Measurements from ENCODE around the gene BRF1. TPM values are rescaled to one million over a fixed set of nuclear protein-coding genes. Genes with fewer than 3 reads are reported as not detected.

BRF1 gene
- total and polyA plus RNA-seq, 3 donors from 2014 or later = 30.3 to 112 (median 95.3) TPM

DNA sequence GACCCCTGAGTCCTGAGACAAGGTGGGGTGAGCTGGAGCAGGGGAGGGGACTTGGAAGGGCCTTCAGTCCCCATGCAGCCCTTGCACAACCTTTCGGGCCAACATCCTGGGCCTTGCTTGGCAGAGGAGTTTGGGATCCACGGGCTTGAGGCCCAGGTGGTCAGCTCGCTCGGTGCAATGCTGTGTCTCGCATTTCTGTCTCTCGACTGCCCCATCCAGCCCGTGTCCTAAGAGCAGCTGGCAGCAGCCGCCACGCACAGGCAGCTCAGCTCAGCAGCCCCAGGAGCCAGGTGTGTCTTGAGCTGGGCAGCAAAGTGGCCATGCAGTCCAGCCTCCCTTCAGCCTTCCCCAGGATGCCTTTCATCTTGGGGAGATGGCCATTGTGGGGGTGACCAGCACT is 24.5 kb upstream of the BRF1 start:
- no peak overlapping the region for H3K27ac ChIP-seq
- no peak overlapping the region for H3K4me3 ChIP-seq
- intact Hi-C loops (cut with DNase I; ENCODE audit: low total_unique reads) = no loop called here
- no peaks in the 10 kb centered on the region for H3K27me3 ChIP-seq
- WGBS, 2 donors = 73% methylated on average over 9 of the region's 9 CpGs; no CpG with 5 or more reads in 1 of the 2 donors
- TF ChIP-seq POLR2A (IDR thresholded peaks at IDR 0.05) = no peak
- TF ChIP-seq, protein P1, sequence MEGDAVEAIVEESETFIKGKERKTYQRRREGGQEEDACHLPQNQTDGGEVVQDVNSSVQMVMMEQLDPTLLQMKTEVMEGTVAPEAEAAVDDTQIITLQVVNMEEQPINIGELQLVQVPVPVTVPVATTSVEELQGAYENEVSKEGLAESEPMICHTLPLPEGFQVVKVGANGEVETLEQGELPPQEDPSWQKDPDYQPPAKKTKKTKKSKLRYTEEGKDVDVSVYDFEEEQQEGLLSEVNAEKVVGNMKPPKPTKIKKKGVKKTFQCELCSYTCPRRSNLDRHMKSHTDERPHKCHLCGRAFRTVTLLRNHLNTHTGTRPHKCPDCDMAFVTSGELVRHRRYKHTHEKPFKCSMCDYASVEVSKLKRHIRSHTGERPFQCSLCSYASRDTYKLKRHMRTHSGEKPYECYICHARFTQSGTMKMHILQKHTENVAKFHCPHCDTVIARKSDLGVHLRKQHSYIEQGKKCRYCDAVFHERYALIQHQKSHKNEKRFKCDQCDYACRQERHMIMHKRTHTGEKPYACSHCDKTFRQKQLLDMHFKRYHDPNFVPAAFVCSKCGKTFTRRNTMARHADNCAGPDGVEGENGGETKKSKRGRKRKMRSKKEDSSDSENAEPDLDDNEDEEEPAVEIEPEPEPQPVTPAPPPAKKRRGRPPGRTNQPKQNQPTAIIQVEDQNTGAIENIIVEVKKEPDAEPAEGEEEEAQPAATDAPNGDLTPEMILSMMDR (IDR thresholded peaks at IDR 0.05) = no peak
- H3K4me1 ChIP-seq = peaks cover 18% of the 10 kb centered on the region
- no peaks in the 10 kb centered on the region for H3K9me3 ChIP-seq
- no peak for DNase-seq
- no peaks in the 10 kb centered on the region for H3K36me3 ChIP-seq (ENCODE audit: low read depth, missing control alignments)

GRCh38 chr14:105324871-105325270 is 24.1 kb upstream of the BRF1 start:
- no peak for DNase-seq
- H3K27me3 ChIP-seq = no peaks in the 10 kb centered on the region
- no peaks in the 10 kb centered on the region for H3K9me3 ChIP-seq
- TF ChIP-seq POLR2A (IDR thresholded peaks at IDR 0.05) = no peak
- TF ChIP-seq, protein P1 (IDR thresholded peaks at IDR 0.05) = no peak
- H3K4me3 ChIP-seq = no peak overlapping the region
- no peaks in the 10 kb centered on the region for H3K36me3 ChIP-seq (ENCODE audit: low read depth, missing control alignments)
- intact Hi-C loops (cut with DNase I; ENCODE audit: low total_unique reads) = no loop called here
- peaks cover 18% of the 10 kb centered on the region for H3K4me1 ChIP-seq
- no peak overlapping the region for H3K27ac ChIP-seq
- WGBS, 2 donors = 88 to 90% methylated on average over 9 to 12 of the region's 12 CpGs

GRCh38 chr14:105324080-105324778 is 23.4 kb upstream of the BRF1 start:
- H3K36me3 ChIP-seq (ENCODE audit: low read depth, missing control alignments) = no peaks in the 10 kb centered on the region
- TF ChIP-seq, protein P1 (IDR thresholded peaks at IDR 0.05) = no peak
- TF ChIP-seq POLR2A (IDR thresholded peaks at IDR 0.05) = no peak
- no peaks in the 10 kb centered on the region for H3K27me3 ChIP-seq
- intact Hi-C loops (cut with DNase I; ENCODE audit: low total_unique reads) = no loop called here
- H3K9me3 ChIP-seq = no peaks in the 10 kb centered on the region
- H3K27ac ChIP-seq = no peak overlapping the region
- H3K4me1 ChIP-seq = peaks cover 15% of the 10 kb centered on the region
- WGBS, 2 donors = 87 to 90% methylated on average over 5 to 30 of the region's 30 CpGs
- DNase-seq = no peak
- no peak overlapping the region for H3K4me3 ChIP-seq

DNA sequence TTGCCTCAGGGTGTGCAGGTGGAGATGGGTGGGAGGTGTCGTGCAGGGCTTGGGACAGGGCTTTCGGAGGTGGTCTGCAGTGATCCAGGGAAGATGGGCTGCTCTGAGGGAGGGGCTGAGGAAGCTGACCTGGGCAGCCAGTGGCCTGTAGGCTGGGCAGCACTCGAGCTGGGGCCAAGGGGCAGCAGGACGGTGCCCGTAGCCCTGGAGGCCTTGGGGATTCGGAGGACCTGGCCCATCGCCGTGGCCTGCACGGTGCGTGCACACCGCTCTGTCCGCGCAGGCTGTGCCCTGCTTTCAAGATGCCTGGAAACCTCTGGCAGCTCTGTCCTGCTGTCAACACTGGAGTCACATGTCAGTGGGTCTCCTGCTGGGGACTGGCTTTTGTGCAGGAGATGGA is 22.9 kb upstream of the BRF1 start:
- Histone ChIP-seq H3K4me3 (no peak overlapping the region), H3K27me3 (no peaks in the 10 kb centered on the region), H3K27ac (no peak overlapping the region), H3K4me1 (peaks cover 15% of the 10 kb centered on the region), H3K9me3 (no peaks in the 10 kb centered on the region), H3K36me3 (ENCODE audit: low read depth, missing control alignments) (no peaks in the 10 kb centered on the region)
- no peak for DNase-seq
- WGBS, 2 donors = 100% methylated on average over 2 of the region's 13 CpGs; no CpG with 5 or more reads in 1 of the 2 donors
- TF ChIP-seq, protein P1 (IDR thresholded peaks at IDR 0.05) = no peak
- TF ChIP-seq POLR2A (IDR thresholded peaks at IDR 0.05) = no peak
- intact Hi-C loops (cut with DNase I; ENCODE audit: low total_unique reads) = no loop called here

Measured in testis (tissue), 3 donors.